Bronchial epithelial cell (primary cell): ENCODE results near the gene THEM5. TPM values are rescaled to one million over a fixed set of nuclear protein-coding genes. Genes with fewer than 3 reads are reported as not detected.

Source experiments
- DNase-seq: peaks from one replicate; pipeline ENCODE4 v3.0.0-alpha.2; 2010; ENCODE audit warnings: low read depth
- FAIRE-seq: peaks from 2 replicates; lab custom pipeline; 2011; peaks lifted over from hg19 to GRCh38; lab: Jason Lieb, UNC
- H3K27me3 ChIP-seq: 2 replicates; pipeline ENCODE4 v1.5.1; 2011; ENCODE audit warnings: low read length; ENCODE audit not compliant: control insufficient read depth, insufficient read depth
- H3K36me3 ChIP-seq: 2 replicates; pipeline ENCODE4 v1.5.1; 2011; ENCODE audit warnings: low read length; ENCODE audit not compliant: control insufficient read depth, insufficient read depth
- H3K4me3 ChIP-seq: 2 replicates; pipeline ENCODE4 v1.5.1; 2011; ENCODE audit warnings: mild to moderate bottlenecking, low read depth, low read length, control low read depth
- total RNA-seq: library from RNA; depleted of rRNA; stranded (reverse); fragments of >200 nt; gene quantifications from 2 replicates; pipeline ENCODE4 v1.2.1, GENCODE V29; 2014
- TF ChIP-seq, protein P1 (sequence below): IDR thresholded peaks from 2 replicates; pipeline ENCODE4 v1.5.1; 2011; ENCODE audit warnings: mild to moderate bottlenecking, moderate library complexity, low read length, control low read depth, inconsistent platforms; ENCODE audit not compliant: insufficient read depth, severe bottlenecking

THEM5 gene
- total RNA-seq, 1 donor from 2014 or later = not detected

DNA sequence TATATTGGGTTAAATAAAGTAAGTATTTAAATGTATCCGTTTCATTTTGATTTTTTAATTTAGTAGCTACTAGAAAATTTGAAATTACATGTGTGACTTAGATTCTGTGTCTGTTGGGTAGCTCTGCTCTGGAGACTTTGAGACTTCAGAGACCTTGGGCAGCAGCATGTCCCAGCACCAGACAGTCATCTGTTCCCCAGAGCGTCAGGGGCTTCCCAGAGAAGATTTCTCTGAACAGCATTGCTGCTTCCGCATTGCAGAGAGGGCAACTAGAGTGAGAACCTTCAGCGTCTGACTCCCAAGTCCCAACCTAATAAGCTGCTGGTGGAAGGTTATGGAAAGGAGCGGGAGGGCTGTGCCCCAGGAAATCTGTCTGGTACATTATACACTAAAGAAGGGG, 54.9 kb downstream of the THEM5 start:
- H3K36me3 ChIP-seq = no peaks in the 10 kb centered on the region
- FAIRE-seq (no peak), DNase-seq (no peak)
- H3K27me3 ChIP-seq = peaks cover 4% of the 10 kb centered on the region
- TF ChIP-seq, protein P1, sequence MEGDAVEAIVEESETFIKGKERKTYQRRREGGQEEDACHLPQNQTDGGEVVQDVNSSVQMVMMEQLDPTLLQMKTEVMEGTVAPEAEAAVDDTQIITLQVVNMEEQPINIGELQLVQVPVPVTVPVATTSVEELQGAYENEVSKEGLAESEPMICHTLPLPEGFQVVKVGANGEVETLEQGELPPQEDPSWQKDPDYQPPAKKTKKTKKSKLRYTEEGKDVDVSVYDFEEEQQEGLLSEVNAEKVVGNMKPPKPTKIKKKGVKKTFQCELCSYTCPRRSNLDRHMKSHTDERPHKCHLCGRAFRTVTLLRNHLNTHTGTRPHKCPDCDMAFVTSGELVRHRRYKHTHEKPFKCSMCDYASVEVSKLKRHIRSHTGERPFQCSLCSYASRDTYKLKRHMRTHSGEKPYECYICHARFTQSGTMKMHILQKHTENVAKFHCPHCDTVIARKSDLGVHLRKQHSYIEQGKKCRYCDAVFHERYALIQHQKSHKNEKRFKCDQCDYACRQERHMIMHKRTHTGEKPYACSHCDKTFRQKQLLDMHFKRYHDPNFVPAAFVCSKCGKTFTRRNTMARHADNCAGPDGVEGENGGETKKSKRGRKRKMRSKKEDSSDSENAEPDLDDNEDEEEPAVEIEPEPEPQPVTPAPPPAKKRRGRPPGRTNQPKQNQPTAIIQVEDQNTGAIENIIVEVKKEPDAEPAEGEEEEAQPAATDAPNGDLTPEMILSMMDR = no peak
- H3K4me3 ChIP-seq = no peak overlapping the region

Other genes with a start within 250 kb of the THEM5 start
- gene SNX27, start 241.7 kb downstream of the THEM5 start, total RNA-seq = 20.0 and 23.9 TPM in 2 replicates
- gene CELF3, start 136.9 kb downstream of the THEM5 start, total RNA-seq = not detected in 2 replicates
- not detected in 2 replicates for gene RIIAD1, start 132.2 kb downstream of the THEM5 start, total RNA-seq
- 83.2 and 110 TPM in 2 replicates for gene MRPL9, start 90.2 kb downstream of the THEM5 start, total RNA-seq
- 6.8 and 9.1 TPM in 2 replicates for gene TDRKH, start 63.2 kb downstream of the THEM5 start, total RNA-seq
- gene LINGO4, start 48.3 kb downstream of the THEM5 start, total RNA-seq = under 0.01 TPM in 1 of 2 replicates, not detected in the other
- gene RORC, start 21.9 kb downstream of the THEM5 start, total RNA-seq = 0.26 and 2.8 TPM in 2 replicates
- not detected in 2 replicates for gene C2CD4D, start 13.9 kb downstream of the THEM5 start, total RNA-seq
- 6.7 and 9.7 TPM in 2 replicates for gene THEM4, start 55.8 kb upstream of the THEM5 start, total RNA-seq
- gene S100A10, start 140.1 kb upstream of the THEM5 start, total RNA-seq = 120 and 212 TPM in 2 replicates
- 58.7 and 151 TPM in 2 replicates for gene S100A11, start 183.3 kb upstream of the THEM5 start, total RNA-seq
- not detected in 2 replicates for gene TCHHL1, start 235.4 kb upstream of the THEM5 start, total RNA-seq